Heart left ventricle (tissue), 16 donors: ENCODE measurements around the gene TNPO3. TPM values are rescaled to one million over a fixed set of nuclear protein-coding genes. Genes with fewer than 3 reads are reported as not detected.
"Not testable (repeated sequence)": the region's sequence is repeated elsewhere in the genome, so short reads cannot be mapped to it uniquely, and the experiment has no call there.

Experiments used
- ATAC-seq, 4 donors: fragments of 200-7000 bp; cut with Tn5 transposase; one replicate each; pipeline ENCODE4 v1.9.1; 2020 to 2022; ENCODE audit warnings: moderate library complexity in 4 of 4, mild to moderate bottlenecking in 3 of 4, moderate number of reproducible peaks in 1 of 4
- DNase-seq, 5 donors: peaks; one replicate each; pipeline ENCODE4 v3.0.0-alpha.2; 2020
- H3K27ac ChIP-seq, 12 donors: fragments of 200-600 bp; sonication (generic) in 4 of 12; one replicate each; pipeline versions ENCODE4 v1.5.0 to v1.8.0; 2016 to 2022; ENCODE audit warnings: mild to moderate bottlenecking in 2 of 12
- H3K27me3 ChIP-seq, 9 donors: fragments of 200-600 bp; sonication (generic) in 2 of 9; one replicate each; pipeline versions ENCODE4 v1.5.1 to v1.8.0; 2016 to 2022; ENCODE audit warnings: mild to moderate bottlenecking in 3 of 9
- H3K36me3 ChIP-seq, 9 donors: fragments of 200-600 bp; sonication (generic) in 2 of 9; one replicate each; pipeline versions ENCODE4 v1.5.0 to v1.8.0; 2018 to 2022; ENCODE audit warnings: mild to moderate bottlenecking in 2 of 9
- H3K4me1 ChIP-seq, 12 donors: fragments of 200-600 bp; sonication (generic) in 4 of 12; one replicate each; pipeline versions ENCODE4 v1.5.0 to v1.8.0; 2016 to 2022; ENCODE audit warnings: mild to moderate bottlenecking in 3 of 12
- H3K4me3 ChIP-seq, 12 donors: fragments of 200-600 bp; sonication (generic) in 4 of 12; one replicate each; pipeline versions ENCODE4 v1.5.0 to v1.8.0; 2017 to 2022; ENCODE audit warnings: mild to moderate bottlenecking in 9 of 12, moderate library complexity in 4 of 12
- H3K9me3 ChIP-seq, 12 donors: fragments of 200-600 bp; sonication (generic) in 4 of 12; one replicate each; pipeline versions ENCODE4 v1.5.0 to v1.8.0; 2016 to 2022; ENCODE audit warnings: mild to moderate bottlenecking in 1 of 12
- POLR2A ChIP-seq, 2 donors: fragments of 450-650 bp; IDR thresholded peaks; one replicate each; pipeline ENCODE4 v1.6.1; 2017; ENCODE audit warnings: antibody characterized with exemption in 2 of 2, mild to moderate bottlenecking in 2 of 2, moderate library complexity in 2 of 2
- WGBS, 4 donors: extraction: QIAGEN DNeasy Blood & Tissue Kit in 2 of 4; methylation state at CpG; one replicate each; pipeline versions ENCODE4 v1.1.5 to v1.1.7; 2013 to 2018; 5-methylcytosine and 5-hydroxymethylcytosine counted together
- intact Hi-C, 10 donors: fragments of 100-400 bp; cut with DNase I; formaldehyde crosslinking; loops; one replicate each; pipeline versions ENCODE4 v1.11.1 to v1.14.2; 2022
- polyA plus RNA-seq, 2 donors: library from polyadenylated mRNA; stranded (reverse); fragments of 200-250 nt; gene quantifications; one replicate each; pipeline ENCODE4 v1.2.3, GENCODE V29; 2013
- total RNA-seq, 9 donors: library from RNA; depleted of rRNA in 2 of 9; stranded (reverse); fragments of >200 nt in 2 of 9; fragmentation: NEBNext Ultra II Directional in 3 of 9; extraction: Animal tissue kit (Norgen Biotek cat#: 25700) in 3 of 9; gene quantifications; one replicate each; pipeline versions ENCODE4 v1.1.0 to v1.2.4, GENCODE V29; 2016 to 2023
- TF ChIP-seq, protein P1 (sequence below), 12 donors: fragments of 200-600 bp; sonication (generic) in 4 of 12; IDR thresholded peaks; one replicate each; pipeline versions ENCODE4 v1.5.0 to v1.8.0; 2018 to 2022; ENCODE audit warnings: antibody characterized with exemption in 12 of 12, mild to moderate bottlenecking in 5 of 12
- donor health status: ischemic (EF 13 %, LVEDD 7.1; RV severe dilation, severe dysfunction).
- donor health status: healthy with polysubstance abuse.
- donor health status: DM: no; HTN: yes; CAD: no.
- donor health status: DM: no; HTN: no; CAD: no.
- donor health status: ischemic (EF 25% LVEDD 6.9; RV normal size, moderate dysfunction).
- donor health status: ischemic (EF 25% LVEDD 5.7; RV mildly dilated, moderate dysfunction).
- donor health status: healthy.
- donor health status: DM: yes; HTN: yes; CAD: no.
- donor health status: ischemic (EF 35%, LVEDD 5.7; RV mildly dilated, moderate dysfunction).
- donor health status: nonischemic (EF 11% LVEDD 7.7; RV severe dilation, severe dysfunction).
- donor health status: DM: yes; HTN: yes; CAD: no.
- donor health status: PGD.
- donor health status: ischemic (EF 29% LVEDD 5.4; RV normal size, mild dysfunction).
- donor health status: nonischemic (EF 23%, LVEDD 6.1; RV moderate dilation, normal function).

The TNPO3 gene
- total and polyA plus RNA-seq, 11 donors = 11.0 to 42.4 (median 31.3) TPM

DNA sequence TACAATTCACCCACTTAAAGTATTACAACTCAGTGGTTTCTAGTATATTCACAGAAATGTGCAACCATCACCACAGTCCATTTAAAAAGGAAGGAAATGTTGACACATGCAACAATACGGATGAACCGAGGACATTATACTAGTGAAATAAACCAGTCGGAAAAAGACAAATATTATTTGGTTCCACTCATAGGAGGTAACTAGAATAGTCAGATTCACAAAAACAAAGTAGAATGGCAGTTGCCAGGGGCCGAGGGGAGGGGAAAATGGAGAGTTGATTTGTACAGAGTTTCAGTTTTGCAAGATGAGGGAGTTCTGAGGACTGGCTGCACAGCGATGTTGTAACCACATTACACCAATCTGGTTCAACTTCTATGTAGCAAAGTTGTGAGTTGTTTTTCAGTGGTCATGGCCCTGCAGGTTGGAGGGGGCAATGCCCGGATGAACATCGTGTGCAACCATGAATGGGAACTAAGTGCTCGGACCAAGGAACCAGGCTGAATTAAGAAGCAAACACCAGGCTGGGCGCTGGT, 17.6 kb upstream of the TNPO3 start:
- Histone ChIP-seq H3K9me3 (peaks cover 0 to 3% (median 0%) of the 10 kb centered on the region in 12 donors), H3K27me3 (peaks cover 0 to 32% (median 0%) of the 10 kb centered on the region in 9 donors), H3K27ac (peak overlapping the region in 1 of 12 donors; percentile 30), H3K36me3 (no peaks in the 10 kb centered on the region), H3K4me3 (peak overlapping the region in 1 of 12 donors; percentile 5), H3K4me1 (peaks cover 0 to 21% (median 0%) of the 10 kb centered on the region in 12 donors)
- intact Hi-C loops = no loop called here
- no peak for TF ChIP-seq POLR2A (IDR thresholded peaks at IDR 0.05)
- TF ChIP-seq, protein P1, sequence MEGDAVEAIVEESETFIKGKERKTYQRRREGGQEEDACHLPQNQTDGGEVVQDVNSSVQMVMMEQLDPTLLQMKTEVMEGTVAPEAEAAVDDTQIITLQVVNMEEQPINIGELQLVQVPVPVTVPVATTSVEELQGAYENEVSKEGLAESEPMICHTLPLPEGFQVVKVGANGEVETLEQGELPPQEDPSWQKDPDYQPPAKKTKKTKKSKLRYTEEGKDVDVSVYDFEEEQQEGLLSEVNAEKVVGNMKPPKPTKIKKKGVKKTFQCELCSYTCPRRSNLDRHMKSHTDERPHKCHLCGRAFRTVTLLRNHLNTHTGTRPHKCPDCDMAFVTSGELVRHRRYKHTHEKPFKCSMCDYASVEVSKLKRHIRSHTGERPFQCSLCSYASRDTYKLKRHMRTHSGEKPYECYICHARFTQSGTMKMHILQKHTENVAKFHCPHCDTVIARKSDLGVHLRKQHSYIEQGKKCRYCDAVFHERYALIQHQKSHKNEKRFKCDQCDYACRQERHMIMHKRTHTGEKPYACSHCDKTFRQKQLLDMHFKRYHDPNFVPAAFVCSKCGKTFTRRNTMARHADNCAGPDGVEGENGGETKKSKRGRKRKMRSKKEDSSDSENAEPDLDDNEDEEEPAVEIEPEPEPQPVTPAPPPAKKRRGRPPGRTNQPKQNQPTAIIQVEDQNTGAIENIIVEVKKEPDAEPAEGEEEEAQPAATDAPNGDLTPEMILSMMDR (IDR thresholded peaks at IDR 0.05) = no peak
- ATAC-seq (peak in 1 of 4 donors; percentile 51), DNase-seq (no peak)
- WGBS, 4 donors = 70 to 78% (median 76%) methylated on average over 9 of the region's 9 CpGs

DNA sequence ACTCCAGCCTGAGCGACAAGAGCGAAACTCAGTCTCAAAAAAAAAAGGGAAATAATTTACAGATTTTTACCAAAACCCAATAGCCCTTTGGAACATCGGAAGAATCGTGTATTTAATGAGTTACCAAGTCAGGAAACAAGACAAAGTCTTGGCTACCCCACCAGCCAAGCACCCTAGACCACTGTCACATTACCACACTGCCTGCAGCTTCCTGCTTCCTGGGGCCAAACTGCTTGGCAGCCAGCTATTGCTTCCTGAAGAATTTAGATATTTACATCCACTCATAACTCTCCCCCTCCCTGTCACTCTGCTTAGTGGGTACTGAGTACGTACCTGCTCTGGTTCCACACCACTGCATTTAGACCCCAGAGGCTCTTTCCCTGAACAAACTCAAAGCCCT, 14.1 kb upstream of the TNPO3 start:
- Histone ChIP-seq H3K4me1 (peaks cover 0 to 21% (median 0%) of the 10 kb centered on the region in 12 donors), H3K27me3 (peaks cover 0 to 19% (median 0%) of the 10 kb centered on the region in 9 donors), H3K4me3 (no peak overlapping the region), H3K9me3 (no peaks in the 10 kb centered on the region), H3K36me3 (no peaks in the 10 kb centered on the region), H3K27ac (no peak overlapping the region)
- 59 to 73% (median 68%) methylated on average over 5 of the region's 5 CpGs for WGBS, 4 donors
- TF ChIP-seq, protein P1 (IDR thresholded peaks at IDR 0.05) = no peak
- intact Hi-C loops = no loop called here
- ATAC-seq (no peak), DNase-seq (no peak)

DNA sequence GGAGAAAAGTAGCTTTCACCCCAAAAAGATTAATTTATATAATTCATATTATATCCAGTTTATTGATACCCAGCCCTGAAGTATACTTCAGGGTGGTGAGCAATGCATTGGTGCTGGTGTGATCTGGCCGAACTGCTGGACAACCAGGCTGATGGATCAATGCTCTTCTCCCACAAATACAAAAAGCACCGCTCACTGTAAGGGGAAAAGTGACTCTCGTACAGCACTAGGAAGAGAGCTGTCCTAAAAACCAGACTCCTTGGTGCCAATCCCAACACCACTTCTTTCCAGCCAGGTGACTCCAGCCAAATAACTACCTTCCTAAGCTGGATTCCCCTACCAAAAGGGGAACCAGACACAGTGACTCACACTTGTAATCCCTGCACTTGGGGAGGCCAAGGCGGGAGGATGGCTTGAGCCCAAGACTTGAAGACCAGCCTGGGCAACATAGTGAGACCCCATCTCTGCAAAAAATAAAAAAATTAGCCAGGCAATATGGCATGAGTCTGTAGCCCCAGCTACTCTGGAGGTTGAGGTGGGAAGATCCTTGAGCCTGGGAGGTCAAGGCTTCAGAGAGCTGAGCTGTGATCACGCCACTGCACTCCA, 13.1 kb upstream of the TNPO3 start:
- 84 to 93% (median 87%) methylated on average over 5 of the region's 5 CpGs for WGBS, 4 donors
- DNase-seq = no peak

DNA sequence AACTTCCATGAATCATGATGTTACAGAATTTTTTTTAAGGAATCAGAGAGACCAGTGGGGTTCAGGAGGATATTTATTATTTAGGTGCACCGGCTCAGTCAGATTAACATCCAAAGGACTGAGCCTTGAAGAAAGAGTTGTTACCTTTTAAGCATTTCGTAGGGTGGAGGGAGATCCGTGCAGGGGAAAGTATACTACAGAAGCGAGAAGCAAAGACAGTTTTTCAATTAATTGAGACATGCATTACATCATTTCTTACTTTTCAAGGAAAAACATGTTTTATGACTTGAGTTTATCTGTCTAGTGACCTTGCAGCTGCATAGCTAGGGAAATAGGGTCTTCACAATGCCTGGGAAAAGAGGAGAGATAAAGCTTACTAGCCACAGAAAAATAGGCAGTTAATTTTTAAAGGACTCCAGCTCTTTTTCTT, 12.2 kb upstream of the TNPO3 start:
- H3K4me1 ChIP-seq, DNase-seq, H3K36me3 ChIP-seq, intact Hi-C loops, H3K9me3 ChIP-seq, H3K27ac ChIP-seq, ATAC-seq, H3K4me3 ChIP-seq: not testable (repeated sequence)
- H3K27me3 ChIP-seq = peaks cover 0 to 28% (median 0%) of the 10 kb centered on the region in 9 donors
- WGBS, 4 donors = 35 to 51% (median 37%) methylated on average over 4 of the region's 4 CpGs

More for the DNA sequence above, 13.1 kb upstream of the TNPO3 start:
- Histone ChIP-seq H3K4me3 (no peak overlapping the region), H3K9me3 (no peaks in the 10 kb centered on the region), H3K36me3 (no peaks in the 10 kb centered on the region), H3K27ac (no peak overlapping the region), H3K27me3 (peaks cover 0 to 22% (median 0%) of the 10 kb centered on the region in 9 donors), H3K4me1 (peaks cover 0 to 15% (median 0%) of the 10 kb centered on the region in 12 donors)
- intact Hi-C loops = no loop called here
- ATAC-seq = no peak
- TF ChIP-seq, protein P1 (IDR thresholded peaks at IDR 0.05) = no peak
- TF ChIP-seq POLR2A (IDR thresholded peaks at IDR 0.05) = no peak
